ENCODE measurements around the gene SKI.

- TF ChIP-seq CTCF (IDR thresholded peaks at IDR 0.05; ENCODE audit: low read length), result no peak
- no peak for TF ChIP-seq EZH2 (IDR thresholded peaks at IDR 0.05; ENCODE audit: borderline replicate concordance, low read length)
Observed at GRCh38 chr1:2313651-2314261, 85.6 kb downstream of the SKI start.

All from OCI-LY1 (cell line).